Subcutaneous adipose tissue (tissue), 4 donors: ENCODE results near the gene TUT1. TPM values are rescaled to one million over a fixed set of nuclear protein-coding genes. Genes with fewer than 3 reads are reported as not detected.

Source experiments
- CTCF ChIP-seq: fragments of 450-650 bp; IDR thresholded peaks from one replicate; pipeline ENCODE4 v1.5.1; 2016; ENCODE audit warnings: low read depth, mild to moderate bottlenecking, control low read depth, antibody characterized with exemption, moderate library complexity
- total RNA-seq, 4 donors: library from RNA; depleted of rRNA; stranded (reverse); fragments of >200 nt; gene quantifications; one replicate each; pipeline ENCODE4 v1.1.0, GENCODE V29; 2016

Gene TUT1
- total RNA-seq, 4 donors from 2014 or later, result 3.4 to 13.4 (median 7.9) TPM

GRCh38 chr11:62610403-62610802, 19.1 kb upstream of the TUT1 start:
- no peak for TF ChIP-seq CTCF

GRCh38 chr11:62608776-62609175, 17.5 kb upstream of the TUT1 start:
- no peak for TF ChIP-seq CTCF

- TF ChIP-seq CTCF, result no peak
These were observed 16.4 kb upstream of the TUT1 start for GRCh38 chr11:62607714-62608113.

- TF ChIP-seq CTCF, result no peak
These were observed 14.6 kb upstream of the TUT1 start for GRCh38 chr11:62605902-62606301.

DNA sequence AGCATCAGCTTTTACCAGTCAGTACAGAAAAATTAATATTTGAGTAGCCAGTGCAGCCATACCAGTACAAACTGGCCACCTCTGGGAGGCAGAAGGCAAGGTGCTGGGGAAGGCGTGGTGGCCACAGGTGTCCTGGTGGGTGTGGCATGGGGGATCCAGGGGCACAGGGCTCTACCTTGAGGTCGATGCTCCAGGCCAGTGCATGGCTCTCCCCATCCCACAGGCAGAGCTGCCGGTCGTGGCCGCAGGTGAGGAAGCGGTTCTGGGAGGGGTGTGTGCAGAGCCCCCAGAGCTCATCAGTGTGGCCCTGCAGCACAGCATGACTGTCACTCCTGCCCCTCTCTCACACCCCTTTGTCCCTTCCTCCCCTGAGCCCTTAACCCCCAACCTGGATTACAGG, 14.1 kb upstream of the TUT1 start:
- TF ChIP-seq CTCF, result no peak

DNA sequence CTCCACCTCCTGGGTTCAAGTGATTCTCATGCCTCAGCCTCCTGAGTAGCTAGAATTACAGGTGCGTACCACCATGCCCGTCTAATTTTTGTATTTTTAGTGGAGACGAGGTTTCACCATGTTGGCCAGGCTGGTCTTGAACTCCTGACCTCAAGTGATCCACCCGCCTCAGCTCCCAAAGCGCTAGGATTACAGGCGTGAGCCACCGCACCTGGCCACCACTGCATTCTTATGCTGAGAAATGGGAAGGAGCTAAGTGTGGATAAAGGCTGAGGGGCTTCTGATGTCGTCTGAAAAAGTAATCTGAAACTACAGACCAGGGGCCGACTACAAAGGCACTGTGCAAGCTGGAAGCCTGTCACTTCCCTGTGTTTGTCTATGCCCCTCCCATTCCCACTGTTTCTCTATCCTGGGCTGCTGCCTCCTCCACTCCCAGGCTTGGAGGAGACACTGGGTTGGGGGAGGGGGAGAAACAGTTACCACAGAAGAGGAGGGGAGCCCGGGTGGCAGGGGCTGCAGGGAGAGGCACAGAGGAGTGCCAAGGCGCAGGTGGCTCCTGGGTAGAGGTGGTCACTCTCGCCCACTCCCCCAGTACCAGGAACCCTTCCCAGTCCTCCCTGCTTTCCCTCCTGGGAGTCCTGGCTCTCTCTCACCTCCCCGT, 13.3 kb upstream of the TUT1 start:
- TF ChIP-seq CTCF, result no peak

DNA sequence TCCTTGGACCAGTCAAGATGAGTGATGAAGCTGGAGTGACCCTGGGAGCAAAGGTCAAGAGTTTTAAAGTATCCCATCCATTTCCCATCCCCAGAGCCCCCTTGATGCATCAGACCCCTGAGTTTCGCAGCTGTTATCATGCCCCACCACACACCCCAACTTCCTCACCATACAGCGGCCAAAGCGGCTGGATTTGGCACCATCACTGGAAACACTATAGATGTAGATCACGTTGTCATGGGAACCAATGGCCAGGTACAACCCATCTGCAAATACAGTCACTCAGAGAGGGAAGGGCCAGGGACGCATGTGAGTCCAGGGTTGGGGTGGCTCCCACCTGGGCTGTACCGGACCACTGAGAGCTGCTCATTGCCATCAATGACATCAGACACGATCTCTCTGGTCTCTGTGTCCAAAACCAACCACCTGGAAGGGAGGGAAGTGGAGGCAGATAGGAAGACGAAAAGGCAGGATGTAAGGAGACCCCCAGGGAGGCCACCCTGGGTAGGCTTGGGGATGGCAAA, 12.5 kb upstream of the TUT1 start:
- TF ChIP-seq CTCF, result no peak
